DMS153 treated with DMSO at 0.1 percent for 48 hours (cell line): ENCODE results near the gene ABL1.

Experiments
- DNase-seq: peaks from one replicate; lab custom pipeline; 2025; ENCODE audit not compliant: unreplicated experiment; lab: John Stamatoyannopoulos, UW

Gene ABL1

DNA sequence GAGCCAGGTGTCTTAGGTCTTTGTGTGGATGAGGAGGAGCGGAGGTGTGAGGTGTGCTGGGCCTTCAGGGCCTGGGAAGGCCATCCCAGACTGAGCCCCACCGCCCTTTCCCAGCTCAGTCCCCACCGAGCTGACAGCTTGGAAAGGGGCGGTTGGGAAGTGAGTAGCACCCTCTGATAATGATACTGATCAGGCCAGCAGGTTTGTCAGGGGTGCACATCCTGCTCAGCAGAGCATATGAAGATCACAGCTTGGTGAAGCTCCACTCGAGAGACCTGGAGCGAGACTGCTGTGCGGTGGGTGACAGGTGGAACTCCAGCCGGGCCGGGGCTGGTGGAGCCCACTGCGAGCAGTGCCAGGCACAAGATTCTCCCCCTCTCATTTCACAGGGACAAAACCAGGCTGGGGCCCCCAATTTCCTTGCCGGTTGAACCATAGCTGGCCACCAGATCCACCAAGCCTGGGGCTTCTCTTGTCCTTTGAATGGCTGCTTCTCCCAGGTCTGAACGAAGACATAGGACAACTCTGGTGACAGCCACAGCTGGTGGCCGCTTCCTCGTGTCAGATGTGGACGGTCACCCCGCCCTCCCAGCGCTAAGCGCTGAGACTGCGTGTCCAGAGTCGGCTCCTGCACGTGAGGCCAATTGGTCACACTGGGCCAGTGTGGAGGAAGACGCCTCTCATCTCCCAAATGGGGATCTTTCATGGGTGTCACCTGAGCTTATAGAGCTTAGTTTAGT, 53.3 kb downstream of the ABL1 start:
- no peak for DNase-seq

DNA sequence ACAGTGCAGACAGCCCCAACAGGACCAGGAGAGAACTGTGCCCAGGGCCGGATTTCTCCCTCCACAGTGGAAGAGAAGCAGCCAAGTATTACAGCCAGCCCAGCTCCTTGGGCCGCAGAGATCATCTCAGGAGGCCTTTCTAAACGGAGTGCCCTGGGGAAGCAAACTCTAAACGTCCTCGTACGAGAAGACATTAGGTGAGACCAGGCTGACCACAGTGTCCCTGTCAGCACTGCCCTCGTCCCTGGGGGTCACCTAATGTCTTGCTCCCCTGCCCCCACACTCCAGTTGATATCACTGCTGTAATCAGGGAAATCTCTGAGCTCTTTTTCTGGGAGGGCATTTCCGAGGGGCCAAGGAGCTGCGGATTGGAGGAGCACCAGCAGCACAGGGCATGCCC, 55.1 kb downstream of the ABL1 start:
- DNase-seq: no peak

DNA sequence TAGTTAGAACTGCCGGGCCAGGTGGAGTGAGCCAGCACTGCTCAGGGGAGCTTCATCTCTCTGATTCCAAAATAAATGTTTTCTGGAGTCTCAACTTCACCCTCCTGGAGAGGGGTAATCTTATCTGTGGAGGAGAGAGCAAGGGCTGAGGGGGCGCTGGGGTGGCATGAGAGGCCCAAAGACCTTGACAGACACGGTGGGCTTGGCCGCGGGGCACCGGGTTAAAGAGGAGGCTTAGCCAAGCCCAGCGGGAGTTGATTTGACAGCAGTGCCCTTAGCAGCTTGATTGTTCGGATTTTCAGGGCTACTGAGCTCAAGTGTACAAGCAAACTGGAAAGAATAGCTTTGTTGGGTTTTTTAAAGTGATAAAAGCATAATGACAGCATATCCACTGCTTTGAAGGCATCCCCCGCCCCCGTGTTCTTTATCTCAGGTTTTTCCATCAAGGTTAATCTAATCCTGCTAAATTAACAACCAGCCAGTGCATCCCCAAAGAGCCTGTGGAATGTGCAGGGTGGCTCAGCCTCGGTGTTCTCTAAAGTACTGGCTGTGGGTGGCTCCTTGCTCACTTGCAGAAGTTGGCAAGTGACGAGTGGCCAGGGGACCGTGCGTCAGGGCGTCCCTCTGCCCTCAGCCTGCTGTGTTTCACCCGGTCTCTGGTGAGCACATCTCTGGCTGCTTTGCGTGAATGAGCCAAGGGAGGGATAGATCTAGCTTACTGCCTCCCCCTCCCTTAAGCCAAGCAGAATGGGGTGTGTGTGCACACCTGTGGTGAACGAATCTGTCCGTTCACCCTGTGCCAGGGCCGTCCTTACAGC, 56.0 kb downstream of the ABL1 start:
- no peak for DNase-seq

DNA sequence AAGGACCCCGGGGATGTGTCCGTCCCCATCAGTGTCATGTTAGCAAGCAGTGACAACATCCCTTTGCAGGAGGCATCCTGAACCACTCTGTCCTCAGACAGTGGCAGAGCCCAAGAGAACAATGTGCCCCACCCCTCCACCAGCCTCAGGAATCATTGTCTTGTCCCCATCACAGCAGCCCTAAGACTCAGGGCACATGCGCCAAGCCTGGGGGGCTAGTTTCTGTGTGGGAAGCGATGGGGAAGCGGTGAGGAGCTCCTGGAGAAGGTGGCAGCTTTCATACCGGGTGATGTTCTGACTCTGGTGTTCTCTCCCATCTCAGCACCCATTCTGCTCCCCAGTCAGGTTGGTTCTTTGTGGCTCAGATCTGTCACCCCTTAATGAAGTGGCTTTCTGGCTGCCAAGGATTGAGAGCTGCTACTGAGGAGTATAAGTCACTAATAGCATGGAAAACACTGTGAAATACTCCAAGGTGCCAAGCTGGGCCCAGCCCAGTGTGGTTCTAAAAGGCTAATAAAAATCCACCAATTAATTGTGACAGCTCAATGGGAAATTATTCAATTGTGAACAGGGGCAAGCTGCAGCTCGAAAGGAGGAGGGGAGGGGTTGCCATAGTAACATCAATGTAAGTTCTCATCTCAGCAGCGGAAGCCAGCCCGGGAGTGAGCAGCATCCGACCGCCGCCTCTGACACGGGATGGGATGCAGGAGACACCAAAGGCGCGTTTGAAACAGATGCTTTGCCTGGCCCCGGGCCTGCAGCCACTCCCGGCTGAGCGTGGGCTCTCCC, 56.8 kb downstream of the ABL1 start:
- DNase-seq: no peak

DNA sequence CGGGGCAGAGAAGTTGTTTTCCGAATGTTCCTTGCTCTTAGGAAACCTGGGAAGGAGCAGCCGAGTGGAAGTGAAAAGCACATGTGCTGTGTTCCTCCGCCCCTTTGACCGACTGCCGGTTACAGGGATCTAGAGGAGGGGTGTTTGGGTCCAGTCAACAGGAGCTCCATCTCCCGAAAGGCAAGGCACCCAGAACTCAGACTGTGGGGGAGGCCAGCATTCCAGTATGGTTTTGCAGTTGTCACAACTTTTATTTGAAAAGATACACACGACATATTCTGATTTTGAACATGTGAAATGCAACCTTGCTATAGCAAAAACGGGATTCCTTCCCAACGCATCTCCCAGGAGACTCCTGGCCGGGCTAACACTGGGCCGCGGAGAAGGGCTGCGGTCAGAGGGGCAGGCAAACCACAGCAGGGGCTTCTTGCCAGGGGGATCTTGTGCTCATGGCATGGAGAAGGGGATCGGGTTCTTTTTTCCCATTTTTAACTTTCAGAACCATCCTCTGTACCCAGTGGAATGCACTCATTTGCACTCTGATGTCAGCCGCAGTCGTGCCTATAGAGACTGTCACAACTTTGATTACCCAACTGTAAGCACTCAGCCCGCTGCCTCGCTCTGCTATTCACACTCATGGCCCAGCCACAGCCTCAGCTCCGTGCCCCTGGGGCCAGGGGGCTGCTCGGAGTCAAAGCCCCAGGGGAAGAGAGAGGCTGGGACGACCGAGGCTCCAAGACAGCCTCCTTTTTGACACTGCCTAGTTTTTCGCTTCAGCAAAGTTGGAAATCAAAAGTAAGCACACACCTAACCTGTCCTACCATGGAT, 57.6 kb downstream of the ABL1 start:
- DNase-seq: no peak

DNA sequence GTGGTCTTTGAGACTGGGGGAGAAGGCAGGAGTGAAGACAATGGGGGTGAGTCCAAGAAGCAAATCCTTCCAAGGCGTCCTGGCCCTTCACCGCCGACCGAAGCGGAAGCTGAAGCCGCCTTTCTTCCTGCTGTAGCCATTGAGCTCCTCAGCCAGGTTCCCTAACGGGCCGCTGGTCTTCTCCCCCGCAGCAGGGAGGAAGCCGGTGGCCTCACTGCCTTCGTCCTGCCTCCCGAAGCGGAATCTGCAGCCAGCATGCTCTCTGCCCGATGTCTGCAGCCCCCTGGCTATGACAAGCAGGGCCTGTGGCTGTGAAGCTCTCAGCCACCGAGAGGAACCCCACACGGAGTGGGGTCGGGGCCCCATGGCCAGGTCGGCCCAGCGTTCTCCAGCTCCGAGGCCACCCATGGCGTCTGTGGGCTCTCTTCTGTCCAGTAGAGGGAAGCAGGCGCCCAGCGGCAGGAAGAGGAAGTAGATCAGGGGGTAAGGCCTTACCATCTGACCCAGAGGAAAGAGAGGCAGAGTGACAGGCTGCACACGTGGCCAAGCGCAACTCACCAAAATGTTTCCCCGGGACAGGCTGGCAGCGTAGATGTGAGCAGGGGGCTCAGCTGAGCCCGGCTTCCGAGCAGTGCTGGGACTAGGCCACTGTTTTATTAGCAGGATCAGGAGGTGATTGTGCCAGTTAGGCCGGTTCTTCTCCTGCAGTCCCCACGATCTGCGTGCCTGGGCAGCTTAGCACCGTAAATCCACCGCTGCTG, 58.5 kb downstream of the ABL1 start:
- no peak for DNase-seq

DNA sequence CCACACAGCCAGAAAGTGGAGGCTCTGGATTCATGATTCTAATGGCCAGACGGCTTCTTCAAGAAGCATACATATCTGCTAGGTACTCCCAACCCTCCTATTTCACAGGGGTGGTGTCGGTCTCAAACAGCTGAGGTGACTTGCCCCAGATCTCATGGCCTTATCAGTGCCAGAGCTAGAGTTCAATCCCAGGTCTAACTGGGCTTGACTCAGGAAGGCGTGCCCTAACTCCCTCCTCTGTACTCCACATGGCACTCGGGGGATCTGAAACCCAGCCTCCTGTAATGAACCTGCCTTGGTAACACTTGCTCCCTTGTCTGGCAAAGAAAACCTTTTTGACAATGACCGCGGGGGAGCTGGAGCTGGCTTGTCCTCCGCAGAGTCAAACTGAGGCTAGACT, 59.5 kb downstream of the ABL1 start:
- DNase-seq: no peak

DNA sequence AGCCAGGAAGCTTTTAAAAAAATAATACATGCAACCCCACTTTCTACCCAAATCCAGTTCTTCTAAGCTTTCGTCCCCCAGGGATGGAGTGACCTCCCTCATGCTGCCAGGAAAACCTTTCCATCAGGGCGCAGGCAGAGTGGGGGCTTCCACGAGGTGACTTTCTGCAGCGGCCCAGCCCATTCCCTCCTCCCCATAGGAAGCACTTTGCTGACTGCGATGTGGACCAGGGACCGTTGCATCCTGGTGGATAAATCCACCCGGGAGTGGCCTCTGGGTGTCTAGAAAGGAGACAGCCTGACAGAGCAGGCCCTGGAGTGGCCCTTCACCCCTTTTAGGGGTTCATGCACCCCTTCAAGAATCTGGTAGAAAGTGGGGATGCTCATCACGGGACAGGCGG, 60.0 kb downstream of the ABL1 start:
- DNase-seq: no peak

DNA sequence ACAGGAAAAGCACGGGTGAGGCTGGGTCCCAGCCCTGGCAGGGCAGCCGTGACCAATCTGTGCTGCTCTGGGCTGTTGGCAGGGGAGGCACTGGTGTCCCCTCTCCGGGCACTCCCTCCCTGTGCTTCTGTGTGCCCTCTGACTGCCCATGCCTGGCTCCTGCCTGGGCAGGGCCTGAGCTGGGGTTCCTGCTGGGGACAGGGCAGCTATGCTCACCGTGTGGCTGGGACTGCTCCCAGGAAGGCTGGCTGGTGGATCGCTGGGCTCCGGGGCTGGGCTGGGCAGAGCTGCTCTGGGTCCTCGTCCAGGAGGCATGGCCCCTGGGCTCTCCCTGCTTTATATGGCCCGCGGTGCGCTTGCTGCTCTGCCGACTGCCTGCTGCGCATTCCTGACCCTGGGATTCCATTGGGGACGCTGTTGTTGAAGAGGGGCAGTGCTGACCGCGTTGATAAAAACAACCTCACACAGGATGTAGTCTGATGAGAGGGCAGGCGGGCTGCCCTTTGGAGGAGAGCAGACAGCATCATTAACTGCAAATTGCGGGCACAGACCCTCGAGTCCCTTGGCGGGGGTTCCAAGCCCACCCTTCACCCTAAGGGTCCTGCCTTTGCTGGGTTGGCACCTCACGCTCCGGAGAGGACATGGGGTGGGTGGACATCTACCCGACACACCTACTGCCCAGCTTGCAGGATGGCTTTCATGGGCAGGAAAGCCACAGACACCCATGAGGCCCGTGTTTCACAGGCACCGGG, 60.6 kb downstream of the ABL1 start:
- DNase-seq: no peak

DNA sequence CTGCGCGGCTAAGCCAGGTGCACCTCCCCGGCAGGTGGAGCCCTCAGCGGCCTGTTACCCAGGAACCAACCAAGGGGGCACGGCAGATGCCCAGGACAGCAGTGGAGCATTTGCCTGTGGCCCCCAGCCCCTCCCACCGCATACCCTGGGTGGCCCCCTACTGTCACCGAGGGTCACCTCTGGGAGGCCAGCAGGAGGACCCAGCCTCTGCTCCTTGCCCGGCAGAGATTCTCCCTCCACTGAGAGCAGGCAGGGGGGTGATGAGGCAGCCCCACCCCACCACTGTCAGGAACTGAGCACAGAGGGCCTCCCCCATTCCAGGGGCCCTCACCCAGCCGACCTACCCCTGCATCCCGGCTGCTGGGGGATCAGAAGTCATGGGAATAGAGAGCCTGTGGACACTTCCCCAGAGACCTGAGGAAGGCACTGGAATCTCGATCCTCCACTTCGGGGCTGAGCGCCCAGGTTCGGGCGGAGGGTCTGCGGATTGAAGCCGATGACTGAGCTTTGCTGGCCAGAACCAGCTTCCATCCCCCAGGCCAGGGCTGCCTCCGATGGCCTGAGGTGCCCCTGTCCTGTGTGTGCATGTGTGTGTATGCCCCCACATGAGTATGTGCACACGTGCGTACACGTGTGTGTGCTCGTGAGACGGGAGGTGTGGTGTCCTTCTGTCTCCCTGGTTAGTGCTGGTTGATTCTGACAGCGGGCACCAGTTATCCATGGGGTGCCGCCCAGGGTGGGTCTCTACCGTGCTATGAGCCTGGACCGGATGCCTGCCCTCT, 61.4 kb downstream of the ABL1 start, which contains the start of gene QRFP:
Gene QRFP, minus strand, starts transcription at position 580 of the 782 bp plus-strand sequence. CDS start 2,974 bp downstream, outside the sequence.
- DNase-seq: no peak

DNA sequence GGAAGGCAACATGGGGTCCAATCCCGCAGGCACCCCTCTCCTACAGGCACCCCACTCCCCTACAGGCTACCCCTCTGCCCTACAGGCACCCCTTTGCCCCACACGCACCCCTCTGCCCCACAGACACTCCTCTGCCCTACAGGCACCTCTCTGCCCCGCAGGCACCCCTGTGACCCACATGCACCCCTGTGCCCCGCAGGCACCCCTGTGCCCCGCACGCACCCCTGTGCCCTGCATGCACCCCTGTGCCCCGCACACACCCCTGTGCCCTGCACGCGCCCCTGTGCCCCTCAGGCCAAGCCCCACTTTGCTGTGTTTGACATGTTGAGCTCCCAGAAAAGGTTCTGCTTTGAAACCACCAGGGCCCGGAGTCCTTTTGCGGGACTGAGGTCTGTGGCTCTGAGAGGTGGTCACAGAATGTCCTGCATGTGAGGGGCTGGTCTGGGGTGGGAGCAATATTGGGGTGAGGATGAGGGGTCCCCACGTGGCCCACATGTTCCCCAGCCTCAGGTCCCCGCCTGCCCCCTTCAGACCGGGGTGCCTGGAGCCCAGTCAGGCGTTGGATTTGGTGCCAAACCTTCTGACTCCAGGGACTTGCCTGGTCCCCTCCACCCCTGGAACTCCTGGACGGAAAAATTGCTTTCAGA, 62.2 kb downstream of the ABL1 start:
- DNase-seq: no peak

DNA sequence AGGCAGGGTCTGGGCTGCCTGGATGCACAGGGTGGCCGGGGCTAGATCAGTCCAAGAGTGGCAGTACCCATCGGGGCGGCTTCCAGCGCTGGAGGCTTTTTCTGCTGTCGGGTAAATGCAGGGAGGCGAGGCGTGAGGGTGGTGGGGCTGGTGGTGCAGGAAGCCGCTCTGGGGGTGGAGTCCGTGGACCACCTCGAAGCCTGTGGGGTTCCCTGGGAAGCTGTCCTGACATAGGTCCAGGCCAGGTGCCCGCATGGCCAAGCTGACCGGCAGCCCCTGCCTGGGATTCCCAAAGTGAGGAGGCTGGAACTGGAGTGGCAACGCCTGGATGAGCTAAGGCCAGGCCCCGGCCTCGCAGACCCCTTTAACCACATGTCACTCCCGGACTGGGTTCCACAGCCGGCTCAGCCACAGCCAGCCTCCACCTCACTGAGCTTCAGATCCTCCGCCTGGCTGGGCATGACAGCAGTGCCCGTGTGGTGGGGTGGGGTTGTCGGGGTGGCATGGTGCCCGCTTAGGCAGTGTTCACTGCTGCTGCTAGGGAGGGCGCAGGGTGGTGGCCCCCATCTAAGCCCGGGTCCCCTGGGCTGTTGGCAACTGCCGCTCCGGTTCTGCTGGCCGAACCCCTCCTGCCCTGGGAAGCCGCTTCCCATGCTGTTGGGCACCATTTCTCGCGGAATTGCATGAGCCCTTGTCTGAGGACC, 62.9 kb downstream of the ABL1 start:
- no peak for DNase-seq

DNA sequence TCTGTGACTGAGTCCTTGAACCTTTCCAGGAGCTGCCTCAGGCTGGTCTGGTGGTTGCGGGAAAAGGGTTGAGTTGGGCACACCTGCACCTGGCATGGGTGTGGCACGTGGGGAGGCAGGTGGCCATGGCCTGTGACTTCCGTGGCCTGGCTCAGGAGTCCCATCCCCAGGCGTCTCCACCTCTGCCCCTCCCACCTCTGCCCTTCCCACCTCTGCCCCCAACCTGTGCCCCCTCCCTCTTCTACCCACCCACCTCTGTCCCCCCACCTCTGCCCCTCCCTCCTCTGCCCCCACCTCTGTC, 63.4 kb downstream of the ABL1 start:
- peak; percentile 18 for DNase-seq

DNA sequence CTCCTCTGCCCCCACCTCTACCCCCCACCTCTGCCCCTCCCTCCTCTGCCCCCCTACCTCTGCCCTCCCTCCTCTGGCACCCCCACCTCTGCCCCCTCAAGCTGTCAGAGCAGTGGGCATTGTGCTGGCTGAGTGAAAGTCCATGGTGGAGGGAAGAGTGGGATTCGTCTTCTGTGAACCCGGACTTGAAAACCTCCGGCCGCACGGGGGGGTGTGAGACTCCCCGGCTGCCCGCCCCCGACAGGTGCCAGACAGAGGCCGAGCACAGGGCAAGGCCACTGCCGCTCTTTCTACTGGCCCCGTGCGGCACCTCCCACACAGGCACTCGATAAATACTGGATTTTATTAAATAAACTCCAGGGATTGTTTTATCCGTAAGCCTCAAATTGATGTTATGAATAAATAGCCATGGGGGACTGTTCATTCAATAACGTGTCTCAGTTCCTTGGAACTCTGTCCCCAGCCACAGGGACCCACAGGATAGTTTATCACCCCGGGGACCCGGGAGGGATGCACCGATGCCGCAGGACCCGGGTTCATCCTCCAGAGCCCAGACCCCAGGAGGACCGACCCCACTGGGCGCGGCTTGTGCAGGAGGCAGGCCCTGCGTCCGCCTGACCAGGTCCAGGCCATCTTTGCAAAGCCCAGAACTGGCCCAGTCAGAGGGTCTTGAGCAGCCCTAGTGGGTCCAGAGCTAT, 64.1 kb downstream of the ABL1 start:
- no peak for DNase-seq

DNA sequence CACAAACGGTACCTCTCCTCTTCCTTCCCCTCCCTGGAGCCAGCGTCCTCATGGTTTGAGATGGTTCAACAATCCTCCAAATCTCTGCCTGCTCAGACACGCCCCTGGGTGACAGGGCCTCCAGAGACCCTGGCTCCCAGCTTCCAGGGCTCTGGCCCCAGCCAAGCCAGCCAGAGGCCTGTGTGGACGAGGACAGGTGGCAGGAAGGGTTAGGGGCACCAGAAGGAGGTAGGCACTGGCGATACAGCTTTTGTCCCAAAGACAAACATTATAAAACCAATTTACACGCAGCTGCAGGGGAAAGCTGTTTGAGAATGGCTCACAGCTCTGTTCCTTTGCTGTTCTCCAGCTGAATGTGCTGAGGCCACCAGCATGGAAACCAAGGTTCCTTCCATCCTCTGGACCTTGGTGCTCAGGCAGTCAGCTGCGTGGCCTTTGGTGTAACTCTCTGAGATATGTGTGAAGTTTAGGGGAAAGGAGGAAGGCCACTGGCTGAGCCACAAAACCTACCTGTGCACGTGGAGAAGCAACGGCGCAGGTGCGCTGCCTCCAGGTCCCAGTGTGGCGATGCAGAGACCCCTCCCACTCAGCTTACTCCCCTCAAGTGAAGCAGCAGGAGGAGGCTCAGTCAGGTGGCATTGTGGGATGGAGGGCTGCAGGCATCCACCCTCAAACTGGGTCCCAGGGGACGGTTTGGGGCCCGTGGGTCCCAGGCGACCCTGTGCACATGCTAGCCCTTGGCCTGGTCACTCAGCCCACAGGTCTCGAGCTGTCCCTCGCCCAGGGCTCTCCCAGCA, 65.8 kb downstream of the ABL1 start:
- DNase-seq: no peak

DNA sequence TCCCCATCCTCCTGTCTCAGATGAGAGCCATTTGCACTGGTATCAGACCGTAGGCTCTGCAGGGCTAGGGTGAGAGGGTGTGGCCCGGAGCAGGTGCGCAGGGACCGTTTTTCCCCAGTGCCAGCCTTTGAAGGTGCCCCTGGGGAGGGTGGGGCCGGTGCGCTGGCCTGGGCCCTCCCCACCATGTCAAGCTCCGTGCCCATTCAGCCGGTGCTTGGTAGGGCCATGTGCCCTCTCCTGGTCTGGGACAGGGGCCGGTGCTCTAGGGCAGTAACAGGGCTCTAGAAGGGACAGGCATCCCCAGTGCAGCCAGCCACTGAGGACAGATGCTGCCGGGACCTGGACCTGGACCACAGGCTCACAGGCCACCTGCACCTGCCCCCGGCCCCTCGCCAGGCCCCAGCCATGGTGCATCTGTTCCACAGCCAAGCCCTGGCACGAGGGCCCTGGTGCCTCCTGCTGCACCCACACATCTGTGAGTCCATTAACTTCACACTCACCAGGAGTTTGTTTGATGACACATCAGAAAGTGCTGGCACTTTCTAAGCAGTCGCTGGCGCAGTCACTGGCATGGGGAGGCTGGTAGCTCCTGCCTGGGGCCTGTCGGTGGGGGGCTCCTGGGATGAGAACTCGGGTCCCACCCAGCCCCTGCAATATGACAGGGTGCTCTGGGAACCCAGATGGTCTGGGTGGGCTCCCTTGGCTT, 66.6 kb downstream of the ABL1 start:
- no peak for DNase-seq
